Measurements from ENCODE around the gene LSM2.
"Not testable (repeated sequence)": the region's sequence is repeated elsewhere in the genome, so short reads cannot be mapped to it uniquely, and the experiment has no call there.

LSM2 gene

GRCh38 chr6:31827286-31828079 lies 20.7 kb upstream of the LSM2 start, which contains the start of gene HSPA1B:
HSPA1B (plus strand) TSS chr6:31827738; CDS start chr6:31827951, 213 bp downstream.
- peak; percentile 99 for DNase-seq

DNA sequence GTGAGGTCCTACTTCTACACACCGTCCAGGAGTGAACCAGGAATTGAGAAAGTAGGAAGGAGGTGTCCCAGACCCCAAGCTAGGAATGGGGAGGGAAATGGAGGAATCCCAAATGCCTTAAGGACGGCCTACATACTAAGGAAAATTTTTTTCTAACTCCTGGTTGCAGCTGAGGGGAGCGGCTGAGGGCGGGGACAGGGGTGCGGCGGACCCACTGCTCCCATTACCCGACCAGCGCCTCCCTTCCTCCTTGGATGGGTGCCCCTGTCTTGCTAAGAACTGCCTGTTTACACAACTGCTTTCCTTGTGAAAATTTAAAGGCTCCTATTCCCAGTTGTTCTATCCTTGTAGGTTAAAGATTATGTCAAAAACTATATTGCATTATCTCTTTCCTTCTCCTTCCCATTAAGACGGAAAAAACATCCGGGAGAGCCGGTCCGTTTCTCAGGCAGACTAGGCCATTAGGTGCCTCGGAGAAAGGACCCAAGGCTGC lies 20.1 kb upstream of the LSM2 start:
- peak; percentile 76 for DNase-seq

DNA sequence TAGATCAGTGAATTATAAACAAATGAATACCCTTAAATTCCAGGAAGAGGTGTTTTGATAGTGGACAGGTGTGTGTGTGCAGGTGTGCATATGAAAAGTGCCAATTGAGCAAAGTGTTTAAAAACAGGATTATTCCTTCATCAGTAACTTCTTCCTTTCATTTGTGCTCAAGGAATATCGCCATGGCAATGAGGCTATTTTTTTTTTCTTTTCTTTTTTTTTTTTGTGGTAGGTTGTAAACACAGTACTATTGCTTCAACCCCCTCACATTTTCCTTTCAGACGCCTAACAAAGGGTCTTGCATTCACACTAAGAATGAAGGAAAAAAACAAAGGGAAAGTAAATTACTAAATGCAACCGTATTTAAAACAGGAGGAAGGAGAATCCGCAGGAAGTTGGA lies 18.8 kb upstream of the LSM2 start:
- no peak for DNase-seq

DNA sequence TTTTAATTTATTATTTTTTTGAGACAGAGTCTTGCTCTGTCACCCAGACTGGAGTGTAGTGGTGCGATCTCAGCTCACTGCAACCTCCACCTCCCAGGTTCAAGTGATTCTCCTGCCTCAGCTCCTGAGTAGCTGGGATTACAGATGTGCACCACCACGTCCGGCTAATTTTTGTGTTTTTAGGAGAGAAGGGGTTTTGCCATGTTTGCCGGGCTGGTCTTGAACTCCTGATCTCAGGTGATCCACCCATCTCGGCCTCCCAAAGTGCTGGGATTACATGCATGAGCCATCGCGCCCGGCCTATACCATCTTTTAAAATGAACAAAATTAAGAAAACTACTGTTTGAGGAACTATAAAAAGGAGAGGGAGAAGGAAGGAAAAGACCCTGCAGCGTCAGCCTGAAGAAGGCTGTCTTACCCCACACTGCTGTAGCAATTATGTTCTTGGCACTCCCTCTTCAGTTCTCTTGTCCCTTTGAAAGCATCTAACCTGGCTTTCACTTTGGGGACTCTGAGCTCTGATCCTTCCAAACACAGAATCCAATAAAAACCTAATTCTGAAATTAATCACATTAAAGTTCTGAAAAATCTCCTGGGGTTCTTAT lies 16.9 kb upstream of the LSM2 start:
- peak; percentile 33 for DNase-seq

- peak; percentile 32 for DNase-seq
Observed at GRCh38 chr6:31822036-31822821, 15.5 kb upstream of the LSM2 start.

GRCh38 chr6:31821301-31822035 lies 14.7 kb upstream of the LSM2 start:
- DNase-seq = no peak

DNA sequence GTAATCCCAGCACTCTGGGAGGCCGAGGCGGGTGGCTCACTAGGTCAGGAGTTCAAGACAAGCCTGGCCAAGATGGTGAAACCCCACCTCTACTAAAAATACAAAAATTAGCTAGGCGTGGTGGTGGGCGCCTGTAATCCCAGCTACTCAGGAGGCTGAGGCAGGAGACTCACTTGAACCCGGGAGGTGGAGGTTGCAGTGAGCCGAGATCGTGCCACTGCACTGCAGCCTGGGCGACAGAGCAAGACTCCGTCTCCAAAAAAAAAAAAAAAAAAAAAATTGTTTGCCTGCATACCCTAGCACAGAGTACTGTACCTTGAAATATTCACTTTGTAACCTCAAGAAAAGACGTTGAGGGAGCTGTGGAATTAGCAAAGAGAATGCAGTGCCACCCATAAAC lies 13.6 kb upstream of the LSM2 start:
- DNase-seq = not testable (repeated sequence)

DNA sequence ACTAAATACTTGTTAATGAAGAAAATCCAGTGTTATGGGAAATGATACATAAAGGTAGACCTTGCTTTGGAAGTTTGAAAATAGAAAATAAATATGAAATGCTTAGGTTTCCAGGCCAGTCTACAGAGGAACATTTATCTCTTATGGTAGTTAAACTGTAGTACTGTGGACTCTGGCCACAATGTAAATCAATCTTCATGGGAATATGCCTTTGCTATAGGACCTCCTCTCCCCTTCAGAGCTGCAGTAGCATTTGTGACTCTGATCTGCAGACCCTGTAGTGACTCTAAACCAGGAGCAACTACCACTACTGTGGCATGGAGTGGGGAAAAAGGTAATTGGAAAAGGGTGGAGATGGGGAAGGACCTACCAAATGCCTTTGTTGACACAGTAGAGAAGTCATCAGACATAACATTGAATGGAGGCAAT lies 13.1 kb upstream of the LSM2 start:
- no peak for DNase-seq

GRCh38 chr6:31817929-31818511 lies 11.3 kb upstream of the LSM2 start:
- not testable (repeated sequence) for DNase-seq

DNA sequence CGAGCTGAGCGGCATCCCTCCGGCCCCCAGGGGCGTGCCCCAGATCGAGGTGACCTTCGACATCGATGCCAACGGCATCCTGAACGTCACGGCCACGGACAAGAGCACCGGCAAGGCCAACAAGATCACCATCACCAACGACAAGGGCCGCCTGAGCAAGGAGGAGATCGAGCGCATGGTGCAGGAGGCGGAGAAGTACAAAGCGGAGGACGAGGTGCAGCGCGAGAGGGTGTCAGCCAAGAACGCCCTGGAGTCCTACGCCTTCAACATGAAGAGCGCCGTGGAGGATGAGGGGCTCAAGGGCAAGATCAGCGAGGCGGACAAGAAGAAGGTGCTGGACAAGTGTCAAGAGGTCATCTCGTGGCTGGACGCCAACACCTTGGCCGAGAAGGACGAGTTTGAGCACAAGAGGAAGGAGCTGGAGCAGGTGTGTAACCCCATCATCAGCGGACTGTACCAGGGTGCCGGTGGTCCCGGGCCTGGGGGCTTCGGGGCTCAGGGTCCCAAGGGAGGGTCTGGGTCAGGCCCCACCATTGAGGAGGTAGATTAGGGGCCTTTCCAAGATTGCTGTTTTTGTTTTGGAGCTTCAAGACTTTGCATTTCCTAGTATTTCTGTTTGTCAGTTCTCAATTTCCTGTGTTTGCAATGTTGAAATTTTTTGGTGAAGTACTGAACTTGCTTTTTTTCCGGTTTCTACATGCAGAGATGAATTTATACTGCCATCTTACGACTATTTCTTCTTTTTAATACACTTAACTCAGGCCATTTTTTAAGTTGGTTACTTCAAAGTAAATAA lies 10.6 kb upstream of the LSM2 start:
- not testable (repeated sequence) for DNase-seq

GRCh38 chr6:31815025-31815838 lies 8.5 kb upstream of the LSM2 start, which contains the start of the genes HSPA1A and HSPA1L:
HSPA1A (plus strand) TSS chr6:31815543; CDS start chr6:31815757, 214 bp downstream.
HSPA1L (minus strand) TSS chr6:31815283; CDS start chr6:31811972, 3,311 bp downstream.
- DNase-seq = peak; percentile 89

GRCh38 chr6:31814677-31815024 lies 7.9 kb upstream of the LSM2 start:
- peak; percentile 80 for DNase-seq

DNA sequence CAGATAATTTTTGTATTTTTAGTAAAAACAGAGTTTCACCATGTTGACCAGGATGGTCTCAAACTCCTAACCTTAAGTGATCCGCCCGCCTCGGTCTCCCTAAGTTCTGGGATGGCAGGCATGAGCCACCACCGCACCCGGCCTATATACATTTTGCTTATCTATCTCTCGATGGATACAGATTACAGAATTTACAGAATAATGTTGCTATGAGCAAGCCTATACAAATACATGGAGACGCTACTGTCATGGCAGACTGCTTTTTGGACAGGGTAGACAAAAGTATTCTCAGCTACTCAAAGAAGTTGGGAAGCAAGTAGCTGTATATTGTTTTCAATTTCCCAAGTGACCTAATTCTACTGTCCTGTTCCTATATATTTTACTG lies 6.7 kb upstream of the LSM2 start:
- no peak for DNase-seq

DNA sequence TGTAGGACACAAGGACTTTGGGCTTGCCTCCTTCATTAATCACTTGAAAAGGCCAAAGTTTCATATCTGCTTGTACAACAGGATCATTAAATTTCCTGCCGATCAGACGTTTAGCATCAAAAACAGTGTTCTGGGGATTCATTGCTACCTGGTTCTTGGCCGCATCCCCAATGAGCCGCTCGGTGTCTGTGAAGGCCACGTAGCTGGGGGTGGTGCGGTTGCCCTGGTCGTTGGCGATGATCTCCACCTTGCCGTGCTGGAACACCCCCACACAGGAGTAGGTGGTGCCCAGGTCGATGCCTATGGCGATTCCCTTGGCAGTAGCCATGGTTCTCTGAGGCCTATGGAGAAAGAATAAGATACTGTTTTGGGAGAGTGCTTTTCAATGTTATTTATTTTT lies 4.9 kb upstream of the LSM2 start:
- no peak for DNase-seq

- DNase-seq = not testable (repeated sequence)
Observed at GRCh38 chr6:31808599-31808998, 1.8 kb upstream of the LSM2 start.

GRCh38 chr6:31805939-31806469 lies 762 bp downstream of the LSM2 start:
- DNase-seq = no peak

DNA sequence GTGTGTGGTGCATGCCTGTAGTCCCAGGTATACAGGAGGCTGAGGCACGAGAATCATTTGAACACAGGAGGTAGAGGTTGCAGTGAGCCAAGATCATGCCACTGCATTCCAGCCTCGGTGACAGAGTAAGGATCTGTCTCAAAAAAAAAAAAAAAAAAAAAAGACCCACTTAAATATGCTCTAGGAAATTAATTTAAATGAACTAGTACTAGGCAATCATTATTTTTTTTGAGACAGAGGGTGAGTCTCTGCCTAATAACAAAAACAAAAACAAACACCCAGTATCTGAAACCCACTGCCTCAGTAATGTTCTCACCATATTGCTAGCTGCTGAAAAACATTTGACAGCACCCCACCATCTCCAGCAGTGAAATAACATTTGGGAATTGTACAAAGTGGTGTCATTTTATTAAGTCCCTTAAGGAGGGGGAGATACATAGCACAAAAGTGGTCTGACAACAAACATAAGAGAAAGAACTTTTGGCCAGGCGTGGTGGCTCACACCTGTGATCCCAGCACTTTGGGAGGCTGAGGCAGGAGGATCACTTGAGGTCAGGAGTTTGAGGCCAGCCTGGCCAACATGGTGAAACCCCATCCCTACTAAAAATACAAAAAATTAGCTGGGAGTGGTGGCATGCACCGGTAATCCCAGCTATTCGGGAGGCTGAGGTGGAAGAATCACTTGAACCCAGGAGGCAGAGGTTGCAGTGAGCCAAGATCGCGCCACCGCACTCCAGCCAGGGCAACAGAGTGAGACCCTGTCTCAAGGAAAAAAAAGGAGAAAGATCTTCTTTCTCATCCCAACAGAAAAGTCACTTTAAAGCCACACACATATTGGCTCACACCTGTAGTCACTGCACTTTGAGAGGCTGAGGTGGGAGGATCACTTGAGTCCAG lies 5.5 kb downstream of the LSM2 start:
- not testable (repeated sequence) for DNase-seq

GRCh38 chr6:31799781-31800180 lies 7.0 kb downstream of the LSM2 start:
- DNase-seq = no peak

DNA sequence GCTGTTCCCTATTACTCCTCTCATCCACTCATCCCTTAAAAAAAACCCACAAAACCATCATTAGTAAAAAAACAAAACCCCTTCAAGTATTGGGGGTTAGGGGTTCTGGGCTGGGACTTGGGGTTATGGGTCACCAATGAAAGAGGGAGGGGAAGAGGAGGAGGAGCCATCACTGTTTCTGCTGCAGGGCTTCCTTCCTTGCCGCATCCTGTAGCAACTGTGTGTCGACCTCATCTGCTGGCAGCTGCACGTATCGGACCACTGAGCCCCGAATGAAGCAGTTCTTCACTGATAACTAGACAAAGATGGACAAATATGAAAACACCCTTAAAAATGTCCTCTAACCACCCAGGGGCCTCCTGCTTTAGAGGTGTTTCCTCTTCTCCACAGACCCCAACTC lies 9.2 kb downstream of the LSM2 start:
- peak; percentile 20 for DNase-seq

Measured in GDM1 (cell line).